OCI-LY7 (cell line): Measurements from ENCODE around the gene RMI1. TPM values are rescaled to one million over a fixed set of nuclear protein-coding genes. Genes with fewer than 3 reads are reported as not detected.

Experiments used
- BruUV-seq: library from RNA; stranded (reverse); fragments of 400-500 nt; replicated peaks from 2 replicates; lab custom pipeline; 2021; lab: Mats Ljungman, UMichigan
- CTCF ChIA-PET: fragments of 300-600 bp; sonication (Branson Sonifier 250); formaldehyde crosslinking; loops from one replicate; lab custom pipeline; 2022; ENCODE audit warnings: antibody characterized with exemption; ENCODE audit not compliant: unreplicated experiment; lab: Charles Lee
- POLR2A ChIA-PET: fragments of 300-600 bp; sonication (Branson Sonifier 250); formaldehyde crosslinking; loops from one replicate; lab custom pipeline; 2022; ENCODE audit warnings: antibody characterized with exemption; lab: Charles Lee
- DNase-seq: peaks from one replicate; pipeline ENCODE4 v3.0.0-alpha.2; 2015; ENCODE audit warnings: low spot score
- H2AFZ ChIP-seq: fragments of 200-600 bp; sonication (generic), shearing (Covaris generic); 2 replicates; pipeline ENCODE4 v1.6.1; 2014; ENCODE audit warnings: mild to moderate bottlenecking, antibody characterized with exemption, low read length, moderate library complexity
- H3K27ac ChIP-seq: fragments of 200-600 bp; sonication (generic); 2 replicates; pipeline ENCODE4 v1.5.1; 2014; ENCODE audit warnings: mixed run types, low read depth, mild to moderate bottlenecking, moderate library complexity, low read length, inconsistent platforms; ENCODE audit not compliant: poor library complexity, severe bottlenecking
- H3K36me3 ChIP-seq: fragments of 200-600 bp; sonication (generic); 2 replicates; pipeline ENCODE4 v1.6.1; 2014; ENCODE audit warnings: mild to moderate bottlenecking, antibody characterized with exemption, low read length, moderate library complexity, mixed read lengths; ENCODE audit not compliant: insufficient read depth
- H3K4me1 ChIP-seq: fragments of 200-600 bp; sonication (generic); 2 replicates; pipeline ENCODE4 v1.5.1; 2014; ENCODE audit warnings: mild to moderate bottlenecking, low read length; ENCODE audit not compliant: insufficient read depth, poor library complexity, severe bottlenecking
- H3K4me2 ChIP-seq: fragments of 200-600 bp; sonication (generic); 2 replicates; pipeline ENCODE4 v1.6.1; 2014; ENCODE audit warnings: mild to moderate bottlenecking, low read length
- H3K4me3 ChIP-seq: fragments of 200-600 bp; sonication (generic); 2 replicates; pipeline ENCODE4 v1.5.1; 2014; ENCODE audit warnings: mild to moderate bottlenecking, low read depth, low read length; ENCODE audit not compliant: poor library complexity, severe bottlenecking
- H3K79me2 ChIP-seq: fragments of 200-600 bp; sonication (generic); 2 replicates; pipeline ENCODE4 v1.6.1; 2016; ENCODE audit warnings: low read depth, mild to moderate bottlenecking, low read length, moderate library complexity, mixed read lengths; ENCODE audit not compliant: insufficient read depth
- H3K9me2 ChIP-seq: fragments of 200-600 bp; sonication (generic); 2 replicates; pipeline ENCODE4 v1.6.1; 2016; ENCODE audit warnings: mild to moderate bottlenecking, low read length, mixed read lengths; ENCODE audit not compliant: insufficient read depth
- H3K9me3 ChIP-seq: fragments of 200-600 bp; sonication (generic); 2 replicates; pipeline ENCODE4 v1.6.1; 2014; ENCODE audit warnings: mild to moderate bottlenecking, mixed run types, low read length, mixed read lengths
- H4K20me1 ChIP-seq: fragments of 200-600 bp; sonication (generic); 2 replicates; pipeline ENCODE4 v1.6.1; 2014; ENCODE audit warnings: mild to moderate bottlenecking, antibody characterized with exemption, low read length, moderate library complexity, mixed read lengths; ENCODE audit not compliant: insufficient read depth
- EZH2phosphoT487 ChIP-seq: fragments of 200-600 bp; sonication (generic); IDR thresholded peaks from 2 replicates; pipeline ENCODE4 v1.6.1; 2018; ENCODE audit warnings: low read depth, borderline replicate concordance, mild to moderate bottlenecking, mixed run types, antibody characterized with exemption, low read length, moderate library complexity, mixed read lengths
- intact Hi-C: fragments of 100-400 bp; cut with micrococcal nuclease; formaldehyde crosslinking; loops from one replicate; pipeline ENCODE4 v1.10.0; 2022; ENCODE audit not compliant: unreplicated experiment
- total RNA-seq, 2 experiments: library from RNA; depleted of rRNA in 1 of 2; stranded (reverse); fragments of >200 nt in 1 of 2; shearing (Covaris generic) in 1 of 2; gene quantifications; 2 replicates each; pipeline ENCODE4 v1.2.3, GENCODE V29; 2014 to 2022
- TF ChIP-seq, protein P1 (sequence below): fragments of 200-600 bp; sonication (generic); conservative IDR thresholded peaks from 2 replicates; pipeline ENCODE4 v1.5.1; 2014; ENCODE audit warnings: mild to moderate bottlenecking, antibody characterized with exemption, low read length, moderate library complexity, mixed read lengths

Gene RMI1
- total RNA-seq, 2 experiments from 2014 or later, result 16.7 to 44.3 TPM

DNA sequence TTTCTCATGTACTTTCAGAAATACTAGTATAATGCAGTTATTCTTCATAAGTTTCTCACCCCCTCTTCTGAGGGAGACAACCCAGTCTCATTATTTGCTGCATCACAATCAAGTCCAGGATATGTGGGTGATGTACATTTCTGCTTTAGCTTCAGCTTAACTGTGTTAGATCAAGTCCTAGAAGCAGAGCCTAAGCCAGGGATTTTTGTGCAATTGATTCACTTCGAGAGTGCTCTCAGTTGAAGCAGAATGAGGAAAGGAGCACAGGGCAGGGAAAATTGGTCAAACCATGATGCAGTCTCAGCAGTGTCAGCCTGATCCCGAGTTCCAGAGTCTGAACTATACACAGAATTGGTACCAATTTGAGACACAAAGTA lies 15.6 kb upstream of the RMI1 start:
- H3K4me3 ChIP-seq, result no peak overlapping the region
- no peak for DNase-seq
- H3K9me3 ChIP-seq, result no peaks in the 10 kb centered on the region
- H3K27ac ChIP-seq, result peak overlapping the region; percentile 23
- no peak overlapping the region for H3K4me2 ChIP-seq
- peaks cover 14% of the 10 kb centered on the region; the same call in 1 of the 2 replicates for H4K20me1 ChIP-seq
- peaks cover 44% of the 10 kb centered on the region for H3K36me3 ChIP-seq
- no peaks in the 10 kb centered on the region for H3K4me1 ChIP-seq
- CTCF ChIA-PET, result no interaction called here
- no peak overlapping the region for H2AFZ ChIP-seq
- TF ChIP-seq, protein P1, sequence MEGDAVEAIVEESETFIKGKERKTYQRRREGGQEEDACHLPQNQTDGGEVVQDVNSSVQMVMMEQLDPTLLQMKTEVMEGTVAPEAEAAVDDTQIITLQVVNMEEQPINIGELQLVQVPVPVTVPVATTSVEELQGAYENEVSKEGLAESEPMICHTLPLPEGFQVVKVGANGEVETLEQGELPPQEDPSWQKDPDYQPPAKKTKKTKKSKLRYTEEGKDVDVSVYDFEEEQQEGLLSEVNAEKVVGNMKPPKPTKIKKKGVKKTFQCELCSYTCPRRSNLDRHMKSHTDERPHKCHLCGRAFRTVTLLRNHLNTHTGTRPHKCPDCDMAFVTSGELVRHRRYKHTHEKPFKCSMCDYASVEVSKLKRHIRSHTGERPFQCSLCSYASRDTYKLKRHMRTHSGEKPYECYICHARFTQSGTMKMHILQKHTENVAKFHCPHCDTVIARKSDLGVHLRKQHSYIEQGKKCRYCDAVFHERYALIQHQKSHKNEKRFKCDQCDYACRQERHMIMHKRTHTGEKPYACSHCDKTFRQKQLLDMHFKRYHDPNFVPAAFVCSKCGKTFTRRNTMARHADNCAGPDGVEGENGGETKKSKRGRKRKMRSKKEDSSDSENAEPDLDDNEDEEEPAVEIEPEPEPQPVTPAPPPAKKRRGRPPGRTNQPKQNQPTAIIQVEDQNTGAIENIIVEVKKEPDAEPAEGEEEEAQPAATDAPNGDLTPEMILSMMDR, result no peak
- no peak for TF ChIP-seq EZH2phosphoT487
- no peaks in the 10 kb centered on the region for H3K9me2 ChIP-seq
- BruUV-seq, result no TSS peak
- intact Hi-C loops, result no loop called here
- H3K79me2 ChIP-seq, result peaks cover 11% of the 10 kb centered on the region; the same call in 1 of the 2 replicates
- POLR2A ChIA-PET, result no interaction called here

GRCh38 chr9:83965350-83966208 lies 15.0 kb upstream of the RMI1 start:
- POLR2A ChIA-PET, result no interaction called here
- CTCF ChIA-PET, result no interaction called here

More at GRCh38 chr9:83965350-83966208, 15.0 kb upstream of the RMI1 start:
- Histone ChIP-seq H3K36me3 (peaks cover 50% of the 10 kb centered on the region), H3K4me3 (no peak overlapping the region), H3K27ac (peak overlapping the region; percentile 23), H3K4me1 (no peaks in the 10 kb centered on the region), H3K9me3 (no peaks in the 10 kb centered on the region), H3K79me2 (peaks cover 18% of the 10 kb centered on the region; the same call in 1 of the 2 replicates), H4K20me1 (peaks cover 20% of the 10 kb centered on the region; the same call in 1 of the 2 replicates), H2AFZ (no peak overlapping the region), H3K9me2 (no peaks in the 10 kb centered on the region), H3K4me2 (no peak overlapping the region)
- TF ChIP-seq EZH2phosphoT487, result no peak
- TF ChIP-seq, protein P1, result no peak
- BruUV-seq, result no TSS peak
- DNase-seq, result no peak
- intact Hi-C loops, result no loop called here
